ENCODE measurements around the gene SERPINI2. TPM values are rescaled to one million over a fixed set of nuclear protein-coding genes. Genes with fewer than 3 reads are reported as not detected.

SERPINI2 gene
- total and polyA plus RNA-seq, 2 of the 8 experiments (the other 6 are each of a cell fraction or from before 2014, with no cell fraction given) = 0.26 TPM; not detected in 1

DNA sequence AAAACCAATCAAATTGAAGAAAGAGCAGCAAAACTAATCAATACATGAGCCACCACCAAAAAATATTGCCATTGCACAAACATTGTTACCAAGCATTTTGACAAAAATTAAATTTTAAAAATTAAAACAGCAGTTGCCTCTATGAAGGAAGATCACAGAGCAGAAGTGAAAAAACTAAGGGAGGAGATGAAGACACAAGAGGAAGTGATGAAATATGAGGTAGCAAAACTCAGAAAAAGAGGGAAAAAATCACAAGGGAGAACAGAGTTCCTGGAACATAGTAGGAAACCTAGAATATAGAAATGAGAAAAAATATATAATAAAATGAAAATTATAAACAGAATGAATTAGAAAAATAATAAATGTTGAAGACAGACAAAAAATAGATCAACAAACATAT, 7.3 kb upstream of the SERPINI2 start:
- Histone ChIP-seq H2BK12ac (ENCODE audit: low read depth, low read length) (no peak overlapping the region), H3K9ac (replicated peaks in 1 of 4; ENCODE audit: extremely low read depth in 1 of 4, low read depth in 3 of 4, low read length in 3 of 4) (no peak overlapping the region), H3K79me2 (ENCODE audit: control insufficient read depth in 1 of 2, insufficient read depth in 2 of 2, low read length in 2 of 2) (no peaks in the 10 kb centered on the region), H3K4me1 (replicated peaks in 1 of 4; ENCODE audit: control insufficient read depth in 3 of 4, insufficient read depth in 4 of 4, low read length in 3 of 4) (no peaks in the 10 kb centered on the region), H2AFZ (ENCODE audit: low read length) (no peak overlapping the region), H3K27me3 (replicated peaks in 1 of 4; ENCODE audit: control insufficient read depth in 3 of 4, extremely low read depth in 1 of 4, insufficient read depth in 3 of 4, low read length in 3 of 4) (no peaks in the 10 kb centered on the region), H3K36me3 (ENCODE audit: control insufficient read depth in 2 of 4, insufficient read depth in 4 of 4, low read length in 3 of 4) (no peaks in the 10 kb centered on the region), H3K27ac (ENCODE audit: low read depth, low read length) (no peak overlapping the region), H4K20me1 (replicated peaks in 1 of 2; ENCODE audit: control insufficient read depth in 1 of 2, insufficient read depth in 2 of 2, low read length in 2 of 2) (no peaks in the 10 kb centered on the region), H4K8ac (ENCODE audit: extremely low read depth, insufficient read depth, low read length) (no peak overlapping the region), H3K4ac (replicated peaks; ENCODE audit: insufficient read length, low read depth, low read length) (no peak overlapping the region), H3K4me3 (ENCODE audit: extremely low read depth in 1 of 4, insufficient read depth in 2 of 4, low read depth in 3 of 4, low read length in 4 of 4) (no peak overlapping the region), H4K91ac (replicated peaks; ENCODE audit: insufficient read length, low read length) (no peak overlapping the region), H3K9me3 (ENCODE audit: insufficient read depth in 2 of 2, low read depth in 1 of 2, low read length in 1 of 2) (no peaks in the 10 kb centered on the region), H2BK20ac (ENCODE audit: low read length) (no peak overlapping the region), H2BK5ac (ENCODE audit: low read depth, low read length) (no peak overlapping the region), H3K18ac (ENCODE audit: extremely low read depth, low read length) (no peak overlapping the region), H3K56ac (replicated peaks; ENCODE audit: insufficient read length, low read depth, low read length) (no peak overlapping the region), H2BK120ac (replicated peaks; ENCODE audit: low read depth, low read length) (no peak overlapping the region), H4K5ac (ENCODE audit: insufficient read length, low read depth, low read length) (no peak overlapping the region), H3K14ac (ENCODE audit: insufficient read length) (no peak overlapping the region), H2BK15ac (ENCODE audit: low read length) (no peak overlapping the region), H3K4me2 (ENCODE audit: insufficient read depth in 1 of 2, low read depth in 2 of 2, low read length in 2 of 2) (no peak overlapping the region), H3K79me1 (ENCODE audit: low read depth, low read length) (no peaks in the 10 kb centered on the region), H3K23me2 (ENCODE audit: low read depth, low read length) (no peaks in the 10 kb centered on the region), H2AK5ac (ENCODE audit: low read depth, low read length) (no peak overlapping the region), H3K23ac (ENCODE audit: insufficient read length) (no peak overlapping the region)
- DNase-seq (ENCODE audit: low read depth in 1 of 2, low spot score in 2 of 2) (no peak), FAIRE-seq (no peak)
- ChIA-PET POLR2A (ENCODE audit: partially characterized antibody) (no interaction called here), CTCF (ENCODE audit: partially characterized antibody) (interaction anchor here (1.5 kb wide), 1 partner anchor 10 kb away, joined by 8 read pairs; no protein-coding TSS in a partner anchor)
- no peak for TF ChIP-seq CBX5 (IDR thresholded peaks at IDR 0.05; ENCODE audit: low read depth, low read length)
- no peak for TF ChIP-seq RXRA (IDR thresholded peaks at IDR 0.05; ENCODE audit: insufficient read depth, low read depth, low read length)
- no peak for TF ChIP-seq TCF12 (IDR thresholded peaks at IDR 0.05; ENCODE audit: low read depth, low read length)
- no peak for TF ChIP-seq TAF7 (optimal IDR thresholded peaks at IDR 0.05; ENCODE audit: borderline replicate concordance, low read depth, low read length)
- TF ChIP-seq POLR2AphosphoS5 (IDR thresholded peaks at IDR 0.05; ENCODE audit: low read depth, low read length) = no peak
- TF ChIP-seq SP1 (IDR thresholded peaks at IDR 0.05; ENCODE audit: low read depth, low read length) = no peak

Data from H1 (cell line).